Activated CD4-positive, alpha-beta T cell treated with anti-CD3 and anti-CD28 coated beads, Interleukin-2, amount 10 ng/mL, durations not matched to agents 24 days and 14 days (primary cell): ENCODE results near the gene NDOR1. TPM values are rescaled to one million over a fixed set of nuclear protein-coding genes. Genes with fewer than 3 reads are reported as not detected.

Experiments used
- DNase-seq: peaks from one replicate; pipeline ENCODE4 v3.0.0; 2022
- H3K27ac Mint-ChIP-seq: one replicate; pipeline ENCODE4 v1.8.0; 2022; ENCODE audit warnings: mild to moderate bottlenecking, mixed read lengths
- H3K27me3 Mint-ChIP-seq: one replicate; pipeline ENCODE4 v1.8.0; 2022; ENCODE audit warnings: mixed read lengths
- H3K36me3 Mint-ChIP-seq: one replicate; pipeline ENCODE4 v1.8.0; 2022; ENCODE audit warnings: low read depth, mild to moderate bottlenecking, mixed read lengths
- H3K4me1 Mint-ChIP-seq: one replicate; pipeline ENCODE4 v1.8.0; 2021; ENCODE audit warnings: mixed read lengths
- H3K4me3 Mint-ChIP-seq: one replicate; pipeline ENCODE4 v1.8.0; 2022; ENCODE audit warnings: mild to moderate bottlenecking, moderate library complexity, mixed read lengths
- H3K9me3 Mint-ChIP-seq: one replicate; pipeline ENCODE4 v1.8.0; 2021; ENCODE audit warnings: mixed read lengths
- intact Hi-C: fragments of 100-400 bp; cut with micrococcal nuclease; formaldehyde crosslinking; loops from one replicate; pipeline ENCODE4 v1.15.1; 2023
- total RNA-seq: library from RNA; stranded (reverse); gene quantifications from 2 replicates; pipeline ENCODE4 v1.2.3, GENCODE V29; 2022

Gene NDOR1
- total RNA-seq, 1 donor from 2014 or later, result 45.1 TPM

DNA sequence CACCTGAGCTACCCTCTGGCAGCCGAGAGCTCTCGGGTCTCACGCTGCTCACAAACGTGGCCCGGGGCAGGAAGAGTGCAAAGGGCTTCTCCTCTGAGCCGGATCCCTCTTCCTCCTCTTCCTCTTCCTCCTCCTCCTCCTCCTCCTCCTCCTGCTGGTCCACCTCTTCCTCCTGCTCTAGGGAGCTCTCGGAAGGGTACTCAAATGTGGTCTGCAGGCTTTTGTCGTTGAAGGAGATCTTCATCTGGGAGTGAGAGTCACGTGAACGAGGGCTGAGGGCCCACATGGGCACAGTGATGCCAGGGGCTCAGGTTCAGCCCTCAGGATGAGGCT lies 13.1 kb upstream of the NDOR1 start:
- Mint-ChIP-seq H3K4me3 (no peak overlapping the region), H3K36me3 (peaks cover 19% of the 10 kb centered on the region), H3K9me3 (no peaks in the 10 kb centered on the region), H3K4me1 (peaks cover 11% of the 10 kb centered on the region), H3K27me3 (no peaks in the 10 kb centered on the region), H3K27ac (no peak overlapping the region)
- intact Hi-C loops, result no loop called here
- no peak for DNase-seq

DNA sequence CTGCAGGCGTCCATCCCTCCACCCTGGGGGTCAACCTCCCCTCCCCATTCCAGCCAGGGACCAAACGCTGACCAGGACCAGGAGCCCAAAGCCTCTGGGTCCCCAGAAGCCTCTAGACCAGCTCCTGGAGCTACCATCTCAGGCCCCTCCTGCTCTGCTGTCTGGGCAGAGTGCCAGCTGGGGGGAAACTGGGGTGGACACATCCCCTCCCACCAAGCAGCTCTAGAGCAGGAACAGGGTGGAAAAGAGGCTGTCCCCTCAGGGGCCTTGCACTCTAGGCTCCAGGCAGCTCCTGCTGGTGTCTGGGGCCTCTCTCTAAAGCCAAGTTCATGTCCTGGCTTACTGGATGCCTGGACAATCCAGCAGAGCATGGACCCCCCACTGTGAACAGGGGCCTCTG lies 12.6 kb upstream of the NDOR1 start:
- H3K4me1 Mint-ChIP-seq, result peaks cover 7% of the 10 kb centered on the region
- intact Hi-C loops, result no loop called here
- no peak overlapping the region for H3K4me3 Mint-ChIP-seq
- no peak overlapping the region for H3K27ac Mint-ChIP-seq
- no peaks in the 10 kb centered on the region for H3K9me3 Mint-ChIP-seq
- no peak for DNase-seq
- H3K27me3 Mint-ChIP-seq, result no peaks in the 10 kb centered on the region
- H3K36me3 Mint-ChIP-seq, result peaks cover 19% of the 10 kb centered on the region

DNA sequence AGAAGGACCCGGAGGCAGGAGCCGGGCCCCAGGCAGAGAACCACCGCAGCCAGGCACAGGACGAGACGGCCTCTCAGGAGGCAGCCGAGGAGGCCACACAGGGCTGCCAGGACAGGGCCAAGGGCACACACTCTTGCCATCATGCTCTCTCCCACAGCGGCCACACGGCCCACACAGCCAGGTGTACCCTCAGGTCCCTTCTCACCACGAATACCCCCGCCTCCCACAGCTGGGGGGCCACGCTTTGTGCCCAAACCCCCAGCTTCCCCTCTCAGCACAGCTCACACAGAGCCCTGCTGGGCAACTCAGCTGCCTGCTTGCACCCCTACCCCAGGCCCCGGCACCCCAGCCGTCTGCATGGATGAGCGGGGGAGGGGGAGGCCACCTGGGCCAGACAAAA lies 11.7 kb upstream of the NDOR1 start:
- Mint-ChIP-seq H3K4me1 (peaks cover 6% of the 10 kb centered on the region), H3K9me3 (no peaks in the 10 kb centered on the region)
- intact Hi-C loops, result no loop called here

DNA sequence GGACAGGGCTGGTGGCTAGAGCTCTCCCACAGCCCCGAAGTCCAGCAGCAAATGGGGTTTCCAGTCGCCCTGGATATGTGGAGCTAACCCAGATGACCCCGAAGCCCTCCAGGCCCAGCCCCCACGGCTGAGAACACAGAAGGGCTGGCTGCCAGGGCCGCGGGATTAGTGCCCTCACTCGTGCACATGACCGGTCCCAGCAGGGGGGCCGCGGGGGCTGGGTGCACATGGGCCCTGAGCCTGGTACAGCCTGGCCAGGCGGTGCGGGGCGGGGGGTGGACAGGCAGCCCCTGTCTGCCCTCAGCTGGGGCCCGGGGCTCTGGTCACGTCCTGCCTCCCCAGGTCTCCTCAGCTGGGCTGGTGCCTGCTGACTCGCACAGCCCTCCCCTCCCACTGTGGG lies 11.1 kb upstream of the NDOR1 start:
- no peak for DNase-seq
- H3K27me3 Mint-ChIP-seq, result no peaks in the 10 kb centered on the region
- intact Hi-C loops, result no loop called here
- H3K9me3 Mint-ChIP-seq, result no peaks in the 10 kb centered on the region
- H3K4me3 Mint-ChIP-seq, result no peak overlapping the region
- no peak overlapping the region for H3K27ac Mint-ChIP-seq
- peaks cover 11% of the 10 kb centered on the region for H3K36me3 Mint-ChIP-seq
- H3K4me1 Mint-ChIP-seq, result peaks cover 3% of the 10 kb centered on the region

More for the DNA sequence above, 11.7 kb upstream of the NDOR1 start:
- DNase-seq, result no peak
- Mint-ChIP-seq H3K36me3 (peaks cover 16% of the 10 kb centered on the region), H3K27me3 (no peaks in the 10 kb centered on the region), H3K4me3 (no peak overlapping the region), H3K27ac (no peak overlapping the region)

DNA sequence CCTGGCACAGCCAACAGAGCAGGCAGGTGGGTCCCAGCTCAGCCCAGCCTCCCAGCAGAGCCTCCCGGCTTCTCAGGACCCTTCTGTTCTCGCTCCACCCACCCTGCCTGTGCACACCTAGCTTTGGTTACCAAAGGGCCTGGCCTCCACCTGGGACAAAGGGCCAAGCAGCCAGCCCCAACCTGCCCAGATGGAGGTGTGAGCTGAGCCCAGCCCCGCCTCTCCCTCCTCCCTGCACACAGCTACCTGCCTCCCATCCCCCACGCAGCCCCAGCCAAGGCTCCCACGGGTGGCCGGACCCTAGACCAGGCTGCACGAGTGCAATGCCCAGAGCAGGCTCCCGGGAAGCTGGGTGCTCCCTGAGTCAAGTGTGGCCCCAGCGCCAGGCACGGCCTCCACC lies 10.6 kb upstream of the NDOR1 start:
- Mint-ChIP-seq H3K27me3 (peaks cover 2% of the 10 kb centered on the region), H3K9me3 (no peaks in the 10 kb centered on the region), H3K4me3 (no peak overlapping the region), H3K27ac (no peak overlapping the region), H3K36me3 (peaks cover 8% of the 10 kb centered on the region), H3K4me1 (no peaks in the 10 kb centered on the region)
- DNase-seq, result no peak
- intact Hi-C loops, result no loop called here

DNA sequence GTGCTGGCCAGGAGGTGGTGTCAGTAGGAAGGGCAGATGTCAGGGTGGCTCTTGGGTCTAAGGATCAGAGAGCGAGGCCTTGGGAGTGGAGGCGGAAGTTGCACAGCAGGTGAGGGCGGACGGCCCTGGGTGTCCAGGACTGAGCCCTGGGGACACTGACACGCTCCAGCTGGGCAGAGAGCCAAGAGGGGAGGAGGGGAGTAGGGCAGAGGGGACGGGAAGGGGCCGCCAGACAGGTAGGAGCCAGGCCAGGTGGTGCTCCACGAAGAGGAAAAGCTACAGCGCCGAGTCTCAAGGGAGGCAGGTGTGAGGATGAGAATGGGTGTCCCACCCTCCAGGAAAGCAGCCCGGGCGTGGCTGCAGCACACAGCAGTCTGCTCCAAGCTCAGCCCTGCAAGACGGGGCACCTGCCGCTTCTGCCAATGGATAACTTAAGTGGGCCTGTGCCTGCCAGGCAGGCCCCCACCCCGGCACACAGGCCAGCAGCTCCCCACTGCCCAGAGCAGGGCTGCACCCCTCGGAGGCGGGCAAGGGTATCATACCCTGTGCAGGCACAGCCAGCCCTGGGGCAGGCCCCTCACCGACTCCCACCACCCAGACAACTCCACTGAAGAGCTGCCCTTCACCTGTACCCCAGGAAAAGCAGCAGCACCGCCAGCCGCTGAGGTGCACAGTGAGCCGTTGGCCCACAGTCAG lies 9.8 kb upstream of the NDOR1 start:
- peaks cover 2% of the 10 kb centered on the region for H3K27me3 Mint-ChIP-seq
- no peak for DNase-seq

DNA sequence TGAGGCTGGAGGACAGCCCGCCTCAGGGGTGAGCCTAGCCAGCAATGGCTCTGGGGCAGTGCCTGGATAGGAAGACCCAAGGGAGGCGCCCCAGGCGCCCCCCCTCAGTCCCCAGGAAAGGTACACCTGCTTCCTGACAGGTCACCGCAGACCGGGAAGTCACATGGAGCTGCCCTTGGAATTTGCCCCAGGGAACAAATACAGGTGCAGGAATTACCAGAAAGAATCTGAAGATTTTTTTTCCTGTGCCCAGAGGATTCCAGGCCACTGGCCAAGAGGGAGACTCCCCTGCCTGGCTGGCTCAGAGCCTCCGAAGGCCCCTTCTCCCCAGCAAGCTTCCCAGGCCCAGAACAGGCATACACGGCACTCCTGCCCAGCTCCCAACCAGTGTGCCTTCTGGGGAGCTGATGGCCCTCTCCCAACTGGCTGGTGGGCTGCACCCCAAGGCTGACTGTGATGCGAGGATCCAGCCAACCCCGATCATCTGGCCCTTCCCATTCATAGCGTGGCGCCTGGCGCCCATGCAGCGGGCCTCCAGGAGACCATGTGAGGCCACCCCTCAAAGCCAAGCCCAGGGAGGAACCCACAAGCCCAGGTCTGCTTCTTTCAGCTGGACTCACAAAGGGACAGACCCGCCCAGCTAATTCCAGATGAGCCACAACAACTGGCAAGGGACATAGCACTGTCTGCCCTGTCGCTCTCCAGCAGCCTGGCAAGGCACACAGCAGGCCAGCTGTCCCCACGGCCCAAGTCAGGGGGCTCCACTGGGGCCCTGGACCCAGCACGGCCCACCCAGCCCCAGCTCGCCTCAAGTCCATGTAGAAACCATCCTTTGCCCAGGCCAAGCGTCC lies 7.2 kb upstream of the NDOR1 start:
- H3K9me3 Mint-ChIP-seq, result no peaks in the 10 kb centered on the region
- H3K4me1 Mint-ChIP-seq, result peaks cover 8% of the 10 kb centered on the region
- DNase-seq, result no peak
- H3K27ac Mint-ChIP-seq, result no peak overlapping the region
- peaks cover 3% of the 10 kb centered on the region for H3K36me3 Mint-ChIP-seq
- peak overlapping the region; percentile 32 for H3K4me3 Mint-ChIP-seq
- peaks cover 2% of the 10 kb centered on the region for H3K27me3 Mint-ChIP-seq
- intact Hi-C loops, result no loop called here

More for the DNA sequence above, 9.8 kb upstream of the NDOR1 start:
- Mint-ChIP-seq H3K27ac (no peak overlapping the region), H3K4me1 (no peaks in the 10 kb centered on the region), H3K4me3 (no peak overlapping the region), H3K36me3 (peaks cover 6% of the 10 kb centered on the region), H3K9me3 (no peaks in the 10 kb centered on the region)
- intact Hi-C loops, result no loop called here

DNA sequence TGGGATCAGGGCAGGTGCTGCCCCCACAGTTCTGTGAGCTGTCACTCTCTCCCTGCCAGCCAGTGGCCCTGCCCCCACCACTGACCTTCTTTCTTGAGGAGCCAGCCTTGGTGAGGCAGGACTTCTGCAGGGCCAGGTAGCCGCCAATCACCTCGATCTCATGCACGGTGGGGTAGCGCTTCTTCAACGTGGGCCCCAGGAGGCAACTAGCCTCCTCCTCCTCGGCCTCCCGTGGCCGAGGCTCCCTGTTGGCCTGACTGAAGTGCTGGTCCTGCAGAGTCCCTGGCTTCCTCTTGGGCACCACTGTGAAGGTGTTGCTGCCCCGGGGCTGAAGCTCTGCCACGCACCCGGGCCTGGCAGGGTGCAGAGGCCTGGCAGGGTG lies 6.6 kb upstream of the NDOR1 start:
- intact Hi-C loops, result no loop called here
- no peak overlapping the region for H3K27ac Mint-ChIP-seq
- DNase-seq, result no peak
- H3K4me1 Mint-ChIP-seq, result peaks cover 9% of the 10 kb centered on the region
- H3K36me3 Mint-ChIP-seq, result peaks cover 3% of the 10 kb centered on the region
- H3K27me3 Mint-ChIP-seq, result peaks cover 2% of the 10 kb centered on the region
- H3K4me3 Mint-ChIP-seq, result peak overlapping the region; percentile 32
- no peaks in the 10 kb centered on the region for H3K9me3 Mint-ChIP-seq

DNA sequence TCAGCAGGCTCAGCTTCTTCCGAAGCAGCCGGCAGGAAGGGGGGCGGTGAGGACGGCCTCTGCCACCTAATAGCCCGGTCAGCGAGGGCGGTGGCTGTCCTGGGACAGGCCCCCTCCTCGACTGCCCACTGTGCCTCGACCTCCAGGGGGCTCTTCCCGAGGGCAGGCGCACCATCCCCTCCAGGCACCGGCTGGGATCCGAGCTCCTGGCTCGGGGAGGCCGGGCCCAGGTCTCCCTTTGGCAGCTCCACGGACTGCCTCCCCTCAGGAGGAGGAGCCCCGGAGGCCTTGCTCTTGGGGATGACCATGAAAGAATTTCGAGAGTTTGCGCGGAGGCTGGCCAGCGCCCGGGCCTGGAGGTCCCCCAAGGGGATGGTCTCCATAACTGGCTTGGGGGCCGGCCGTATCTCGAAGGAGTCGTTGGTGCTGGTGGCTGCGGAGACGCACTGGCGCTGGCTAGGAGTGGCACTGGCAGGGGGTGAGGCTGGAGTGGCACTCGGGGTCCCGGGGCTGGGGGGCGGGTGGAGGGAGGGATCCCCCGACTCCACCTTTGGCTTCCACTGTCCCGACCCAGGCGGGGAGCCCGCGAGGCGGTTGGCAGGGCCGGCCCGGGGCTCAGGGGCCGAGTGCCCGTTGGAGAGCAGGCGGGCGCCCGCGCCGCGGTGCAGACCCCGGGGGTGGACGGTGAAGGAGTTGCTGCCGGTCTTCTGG lies 5.9 kb upstream of the NDOR1 start:
- peak overlapping the region; percentile 81 for H3K4me3 Mint-ChIP-seq
- H3K36me3 Mint-ChIP-seq, result peaks cover 4% of the 10 kb centered on the region
- H3K27me3 Mint-ChIP-seq, result peaks cover 2% of the 10 kb centered on the region
- intact Hi-C loops, result loop anchor here (1.0 to 5.0 kb wide), 4 partner anchors 11 to 71 kb away; partner anchors contain the start of genes ANAPC2, SSNA1 and TUBB4B
- H3K27ac Mint-ChIP-seq, result no peak overlapping the region
- DNase-seq, result no peak
- peaks cover 14% of the 10 kb centered on the region for H3K4me1 Mint-ChIP-seq
- no peaks in the 10 kb centered on the region for H3K9me3 Mint-ChIP-seq

DNA sequence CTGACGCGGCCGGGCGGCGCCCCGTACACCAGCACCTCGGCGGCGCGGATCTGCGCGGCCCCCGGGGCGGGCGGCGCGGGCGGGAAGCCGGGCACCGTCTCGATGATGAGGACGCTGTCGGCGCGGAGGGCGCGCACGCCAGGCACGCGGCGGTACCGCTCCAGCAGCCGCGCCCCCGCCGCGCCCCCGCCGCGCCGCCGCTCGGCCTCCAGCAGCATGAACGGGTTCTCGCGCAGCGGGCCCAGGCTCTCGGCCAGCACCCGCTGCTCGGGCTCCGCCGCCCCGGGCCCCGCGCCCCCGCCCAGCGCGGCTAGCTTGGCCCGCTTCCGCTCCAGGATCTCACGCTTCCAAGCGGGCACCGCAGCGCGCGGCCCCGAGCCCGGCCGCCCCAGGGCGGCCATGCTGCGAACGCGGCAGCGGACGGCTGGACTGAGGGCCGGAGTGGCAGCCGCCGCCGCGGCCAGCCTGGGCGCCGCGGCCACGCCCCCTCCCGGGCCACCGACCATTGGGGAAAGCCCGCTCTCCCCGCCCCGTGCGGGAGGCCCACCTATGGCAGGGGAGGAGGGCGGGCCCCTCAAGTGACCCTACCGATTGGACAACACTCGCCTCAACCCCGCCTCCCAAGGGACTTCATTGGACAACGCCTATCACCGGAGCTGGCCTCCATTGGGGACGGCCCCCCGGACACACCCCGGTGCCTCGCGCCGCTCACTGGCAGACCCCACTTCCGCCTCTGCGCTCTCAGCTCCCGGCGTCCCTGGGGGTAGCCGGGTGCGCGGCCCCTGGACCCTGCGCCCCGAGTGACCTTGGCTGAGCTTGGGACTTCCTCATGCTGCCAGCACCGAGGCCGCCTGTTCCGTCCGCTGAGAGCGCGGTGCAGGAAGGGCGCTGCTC lies 4.9 kb upstream of the NDOR1 start, which contains the start of gene TPRN:
TSS of gene TPRN (minus strand) at position 431 of the 894 bp plus-strand sequence. CDS start at position 401, 30 bp downstream.
- Mint-ChIP-seq H3K36me3 (peaks cover 4% of the 10 kb centered on the region), H3K27ac (peak within 1 kb of the TSS; percentile 65), H3K27me3 (peaks cover 2% of the 10 kb centered on the region), H3K4me3 (peak within 1 kb of the TSS; percentile 87), H3K4me1 (peaks cover 14% of the 10 kb centered on the region), H3K9me3 (no peaks in the 10 kb centered on the region)
- DNase-seq, result peak; percentile 100
- intact Hi-C loops, result loop anchor here (1.0 to 5.0 kb wide), 4 partner anchors 12 to 72 kb away; partner anchors contain the start of genes ANAPC2, SSNA1 and TUBB4B

DNA sequence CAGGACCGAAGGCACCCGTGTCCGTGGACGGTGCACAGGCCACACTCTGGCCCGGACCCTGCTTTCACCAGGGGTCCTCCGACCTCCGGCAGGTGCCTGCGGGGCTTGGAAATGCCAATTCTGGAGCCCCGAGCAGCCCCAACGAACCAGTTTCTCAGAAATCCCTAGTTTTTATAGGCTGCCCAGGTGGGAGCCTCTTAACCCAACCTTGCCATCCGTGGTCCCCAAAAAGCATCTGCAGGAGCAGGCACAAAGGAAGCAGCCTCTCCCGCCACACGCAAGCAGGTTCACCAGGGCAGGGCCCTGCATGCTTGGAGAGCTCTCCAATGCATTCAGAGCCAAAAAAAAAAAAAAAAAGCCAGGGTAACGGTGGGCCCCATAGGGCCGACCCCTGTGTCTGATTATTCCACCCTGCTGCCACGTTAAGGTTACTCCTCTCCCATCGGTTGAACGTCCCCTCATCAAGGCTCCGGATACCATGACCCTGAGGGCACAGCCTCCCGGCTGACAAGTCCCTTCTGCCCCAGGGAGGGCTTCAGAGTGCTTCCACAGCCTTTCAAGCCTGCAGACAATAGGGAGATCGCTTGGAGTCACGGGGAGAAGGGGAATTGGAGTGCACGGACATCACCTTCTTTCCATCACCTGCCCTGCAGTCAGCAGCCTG lies 4.2 kb upstream of the NDOR1 start:
- no peak for DNase-seq
- Mint-ChIP-seq H3K9me3 (no peaks in the 10 kb centered on the region), H3K4me3 (peak overlapping the region; percentile 87), H3K36me3 (peaks cover 9% of the 10 kb centered on the region), H3K4me1 (peaks cover 17% of the 10 kb centered on the region), H3K27ac (peak overlapping the region; percentile 65), H3K27me3 (peaks cover 2% of the 10 kb centered on the region)
- intact Hi-C loops, result loop anchor here (2.0 to 5.0 kb wide), 2 partner anchors 41 to 73 kb away; partner anchors contain the start of gene TUBB4B

DNA sequence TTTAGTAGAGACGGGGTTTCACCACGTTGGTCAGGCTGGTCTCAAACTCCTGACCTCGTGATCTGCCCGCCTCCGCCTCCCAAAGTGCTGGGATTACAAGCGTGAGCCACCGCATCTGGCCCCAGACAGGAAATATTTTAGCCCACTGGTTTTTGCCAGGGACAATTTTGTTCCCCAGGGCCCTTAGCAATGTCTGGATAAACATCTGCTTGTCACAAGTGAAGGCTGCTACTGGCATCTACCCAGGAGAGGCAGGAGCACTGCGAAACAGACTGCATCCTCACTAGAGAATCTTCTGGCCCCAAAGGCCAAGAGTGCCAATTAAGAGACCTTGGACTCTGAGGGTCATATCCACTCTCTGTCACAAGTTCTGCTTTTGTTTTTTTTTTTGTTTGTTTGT lies 2.5 kb upstream of the NDOR1 start:
- Mint-ChIP-seq H3K36me3 (peaks cover 17% of the 10 kb centered on the region), H3K4me3 (no peak overlapping the region), H3K27me3 (peaks cover 2% of the 10 kb centered on the region), H3K4me1 (peaks cover 30% of the 10 kb centered on the region), H3K9me3 (no peaks in the 10 kb centered on the region), H3K27ac (no peak overlapping the region)
- intact Hi-C loops, result loop anchor here (5.0 kb wide), 1 partner anchor 39 kb away; the partner anchor contains the start of gene TUBB4B
- no peak for DNase-seq
